ENCODE data around the gene SLC2A5. TPM values are rescaled to one million over a fixed set of nuclear protein-coding genes. Genes with fewer than 3 reads are reported as not detected.

The SLC2A5 gene
- total RNA-seq, 6 experiments from 2014 or later = 0.10 to 0.83 (median 0.18) TPM; not detected in 1

DNA sequence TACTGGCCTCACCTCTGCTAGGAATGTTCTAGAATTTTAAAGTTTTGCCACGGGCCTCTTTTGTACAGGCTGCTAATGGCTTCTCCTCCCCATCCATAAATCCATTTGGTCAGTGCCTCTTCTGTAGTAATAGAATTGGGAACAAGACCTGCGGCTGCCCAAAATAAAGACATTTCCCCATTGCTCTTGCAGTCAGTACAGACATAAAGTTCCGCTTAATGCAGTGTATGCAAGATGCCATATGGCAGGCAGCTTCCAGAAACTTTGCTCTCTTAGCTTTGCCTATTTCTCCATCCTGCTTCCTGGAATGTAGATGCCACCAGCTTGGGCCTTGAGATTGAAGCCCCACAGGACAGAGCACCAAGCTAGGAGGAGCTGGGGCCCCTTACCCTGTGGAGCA is 3.7 kb upstream of the SLC2A5 start:
- Mint-ChIP-seq H3K4me3 (no peak overlapping the region), H3K9me3 (no peaks in the 10 kb centered on the region), H3K27ac (no peak overlapping the region), H3K36me3 (ENCODE audit: low read depth) (no peaks in the 10 kb centered on the region), H3K27me3 (ENCODE audit: insufficient read depth) (peaks cover 15% of the 10 kb centered on the region), H3K4me1 (ENCODE audit: low read depth) (peaks cover 34% of the 10 kb centered on the region)
- DNase-seq = no peak
- no peak for TF ChIP-seq CTCF (IDR thresholded peaks at IDR 0.05)

- no peak for DNase-seq
- Mint-ChIP-seq H3K27me3 (ENCODE audit: insufficient read depth) (peaks cover 17% of the 10 kb centered on the region), H3K27ac (no peak overlapping the region), H3K4me3 (no peak overlapping the region), H3K9me3 (no peaks in the 10 kb centered on the region), H3K4me1 (ENCODE audit: low read depth) (peaks cover 40% of the 10 kb centered on the region), H3K36me3 (ENCODE audit: low read depth) (0 out of 2 replicates have a peak, but pooled peaks cover 4% of the 10 kb centered on the region)
- no peak for TF ChIP-seq CTCF (IDR thresholded peaks at IDR 0.05)
These were observed 2.3 kb upstream of the SLC2A5 start for GRCh38 chr1:9071554-9072235.

DNA sequence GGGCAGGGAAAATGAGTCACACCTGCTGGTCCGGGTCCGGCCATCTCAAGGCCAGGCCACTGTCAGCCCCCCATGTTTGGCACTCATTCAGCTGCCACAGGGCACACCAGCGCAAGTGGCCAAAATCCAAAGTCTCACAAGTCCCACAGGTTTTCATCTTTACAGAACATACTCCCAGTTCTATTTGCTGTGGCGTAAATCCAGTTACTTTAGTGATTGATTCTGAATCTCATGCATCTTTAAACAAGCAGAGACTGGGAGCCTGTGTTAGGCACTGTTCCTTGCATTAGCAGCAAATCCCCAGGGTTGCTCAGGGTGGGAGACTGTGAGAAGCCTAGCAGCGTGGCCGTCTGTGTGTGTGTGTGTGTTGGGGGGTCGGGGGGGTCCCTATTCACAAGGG is 1.1 kb upstream of the SLC2A5 start:
- H3K4me1 Mint-ChIP-seq (ENCODE audit: low read depth) = peaks cover 46% of the 10 kb centered on the region
- H3K27me3 Mint-ChIP-seq (ENCODE audit: insufficient read depth) = peaks cover 16% of the 10 kb centered on the region
- H3K4me3 Mint-ChIP-seq = no peak overlapping the region
- no peak overlapping the region for H3K27ac Mint-ChIP-seq
- DNase-seq = no peak
- no peak for TF ChIP-seq CTCF (IDR thresholded peaks at IDR 0.05)
- no peaks in the 10 kb centered on the region for H3K9me3 Mint-ChIP-seq
- H3K36me3 Mint-ChIP-seq (ENCODE audit: low read depth) = 0 out of 2 replicates have a peak, but pooled peaks cover 4% of the 10 kb centered on the region

- H3K27ac Mint-ChIP-seq = peak overlapping the region; percentile 22
- H3K27me3 Mint-ChIP-seq (ENCODE audit: insufficient read depth) = peaks cover 4% of the 10 kb centered on the region; the same call in 1 of the 2 replicates
- peak overlapping the region; percentile 39 for H3K4me3 Mint-ChIP-seq
- H3K36me3 Mint-ChIP-seq (ENCODE audit: low read depth) = 0 out of 2 replicates have a peak, but pooled peaks cover 4% of the 10 kb centered on the region
- no peak for DNase-seq
- H3K4me1 Mint-ChIP-seq (ENCODE audit: low read depth) = peaks cover 45% of the 10 kb centered on the region
- TF ChIP-seq CTCF (IDR thresholded peaks at IDR 0.05) = no peak
- H3K9me3 Mint-ChIP-seq = no peaks in the 10 kb centered on the region
These were observed 482 bp downstream of the SLC2A5 start for GRCh38 chr1:9068981-9069325.

GRCh38 chr1:9066945-9067807 is 2.3 kb downstream of the SLC2A5 start:
- Mint-ChIP-seq H3K4me3 (peak overlapping the region; percentile 55), H3K27ac (peak overlapping the region; percentile 93), H3K27me3 (ENCODE audit: insufficient read depth) (peaks cover 3% of the 10 kb centered on the region; the same call in 1 of the 2 replicates), H3K36me3 (ENCODE audit: low read depth) (0 out of 2 replicates have a peak, but pooled peaks cover 4% of the 10 kb centered on the region), H3K4me1 (ENCODE audit: low read depth) (peaks cover 49% of the 10 kb centered on the region), H3K9me3 (no peaks in the 10 kb centered on the region)
- peak; percentile 51 for TF ChIP-seq CTCF (IDR thresholded peaks at IDR 0.05)
- DNase-seq = peak; percentile 83

Measured in HFFc6 (cell line).